Effector CD4-positive, alpha-beta T cell (primary cell): ENCODE results near the gene CD9.

ENCODE experiments used
- DNase-seq: peaks from one replicate; pipeline ENCODE4 v3.0.0-alpha.2; 2020

CD9 gene

GRCh38 chr12:6250343-6250742 is 50.1 kb downstream of the CD9 start:
- no peak for DNase-seq

- no peak for DNase-seq
Measured at GRCh38 chr12:6253278-6253677, 53.1 kb downstream of the CD9 start.

GRCh38 chr12:6254491-6254890 is 54.3 kb downstream of the CD9 start:
- no peak for DNase-seq

- DNase-seq: no peak
Measured at GRCh38 chr12:6257007-6257406, 56.8 kb downstream of the CD9 start.

- DNase-seq: no peak
Measured at GRCh38 chr12:6262211-6262610, 62.0 kb downstream of the CD9 start.

GRCh38 chr12:6262623-6263022 is 62.4 kb downstream of the CD9 start:
- no peak for DNase-seq

- no peak for DNase-seq
Measured at GRCh38 chr12:6263931-6264330, 63.7 kb downstream of the CD9 start.

GRCh38 chr12:6264402-6265037 is 64.3 kb downstream of the CD9 start:
- DNase-seq: no peak

- DNase-seq: no peak
Measured at GRCh38 chr12:6265038-6265405, 64.8 kb downstream of the CD9 start.

- no peak for DNase-seq
Measured at GRCh38 chr12:6266541-6266966, 66.4 kb downstream of the CD9 start.

- DNase-seq: no peak
Measured at GRCh38 chr12:6266971-6267721, 66.9 kb downstream of the CD9 start.

GRCh38 chr12:6268484-6269157 is 68.4 kb downstream of the CD9 start:
- DNase-seq: no peak

GRCh38 chr12:6269986-6270385 is 69.8 kb downstream of the CD9 start:
- no peak for DNase-seq

- DNase-seq: no peak
Measured at GRCh38 chr12:6271281-6271680, 71.1 kb downstream of the CD9 start.

- DNase-seq: no peak
Measured at GRCh38 chr12:6272300-6273204, 72.4 kb downstream of the CD9 start.

GRCh38 chr12:6273205-6273540 is 73.0 kb downstream of the CD9 start:
- no peak for DNase-seq

- DNase-seq: no peak
Measured at GRCh38 chr12:6273541-6274230, 73.5 kb downstream of the CD9 start.

- DNase-seq: no peak
Measured at GRCh38 chr12:6274231-6275221, 74.3 kb downstream of the CD9 start.

- no peak for DNase-seq
Measured at GRCh38 chr12:6275928-6276887, 76.0 kb downstream of the CD9 start.
